ENCODE results near the gene RDH5. TPM values are rescaled to one million over a fixed set of nuclear protein-coding genes. Genes with fewer than 3 reads are reported as not detected.

RDH5 gene
- total RNA-seq, 1 donor from 2014 or later, result 6.0 TPM

DNA sequence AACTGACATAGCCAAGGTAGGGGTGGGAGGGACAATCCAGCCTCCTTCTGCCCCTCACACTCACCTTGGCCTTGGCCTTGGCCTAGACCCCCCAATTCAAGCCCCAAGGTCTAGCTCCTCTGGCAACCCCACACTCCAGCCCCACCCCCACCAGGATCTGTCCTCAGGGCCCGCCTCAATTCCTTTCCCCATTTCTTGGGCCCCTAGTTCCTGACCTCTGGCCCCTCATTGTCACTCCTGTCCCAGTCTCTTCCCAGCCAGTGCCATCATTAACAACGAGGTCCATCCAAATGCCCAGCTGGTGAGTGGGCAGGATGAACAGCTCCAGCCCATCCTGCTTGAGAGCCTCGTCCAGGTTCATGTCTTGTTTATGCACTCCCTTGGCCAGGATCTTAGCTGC is 15.9 kb downstream of the RDH5 start:
- intact Hi-C loops (cut with DNase I), result no loop called here
- Histone ChIP-seq H3K27me3 (no peaks in the 10 kb centered on the region), H3K27ac (no peak overlapping the region), H3K36me3 (no peaks in the 10 kb centered on the region), H3K9me3 (no peaks in the 10 kb centered on the region), H3K4me3 (no peak overlapping the region), H3K4me1 (peaks cover 10% of the 10 kb centered on the region)
- DNase-seq (no peak), ATAC-seq (no peak)
- TF ChIP-seq CTCF (IDR thresholded peaks at IDR 0.05), result no peak

DNA sequence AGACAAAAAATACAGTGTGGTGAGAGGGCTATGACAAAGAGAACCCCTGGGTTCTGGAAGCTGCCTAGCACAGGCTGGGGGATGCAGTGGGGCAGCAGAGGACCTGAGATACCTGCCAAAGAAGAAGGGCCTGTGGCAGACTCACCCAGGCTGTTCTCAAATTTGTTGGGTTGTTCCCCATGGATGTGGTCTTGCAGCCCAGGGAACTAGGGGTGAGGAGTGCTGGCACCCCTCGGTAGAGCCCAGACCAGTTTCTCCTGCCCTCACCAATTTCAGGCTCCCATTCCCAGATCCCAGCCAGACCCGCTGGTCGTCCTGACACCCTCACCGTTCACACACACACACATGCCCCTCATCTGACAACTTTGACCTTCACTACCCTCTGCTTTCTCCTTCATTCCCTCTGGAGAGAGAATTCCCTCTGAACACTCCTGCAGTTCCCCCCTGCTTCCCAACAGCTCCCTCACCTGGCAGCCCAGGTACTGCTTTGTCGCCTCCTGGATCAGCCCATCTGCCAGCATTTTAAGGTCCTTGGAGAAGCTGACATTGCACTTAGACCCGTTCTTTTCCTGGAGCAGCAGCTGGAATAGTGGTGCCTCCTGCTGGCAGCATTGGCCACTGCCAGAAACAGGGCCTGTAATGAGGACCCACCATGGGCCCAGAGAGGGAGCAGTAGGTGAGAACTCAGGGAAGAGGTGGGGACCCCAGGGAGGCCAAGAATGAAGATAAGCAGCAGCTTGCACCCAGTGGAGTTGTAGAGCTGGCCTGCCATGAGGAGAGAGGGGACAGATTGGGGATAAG is 16.8 kb downstream of the RDH5 start:
- H3K27ac ChIP-seq, result no peak overlapping the region
- TF ChIP-seq CTCF (IDR thresholded peaks at IDR 0.05), result peak; percentile 75
- peak; percentile 88 for ATAC-seq
- H3K9me3 ChIP-seq, result no peaks in the 10 kb centered on the region
- no peak overlapping the region for H3K4me3 ChIP-seq
- no peaks in the 10 kb centered on the region for H3K36me3 ChIP-seq
- intact Hi-C loops (cut with DNase I), result no loop called here
- peak; percentile 89 for DNase-seq
- peaks cover 9% of the 10 kb centered on the region for H3K4me1 ChIP-seq
- no peaks in the 10 kb centered on the region for H3K27me3 ChIP-seq

DNA sequence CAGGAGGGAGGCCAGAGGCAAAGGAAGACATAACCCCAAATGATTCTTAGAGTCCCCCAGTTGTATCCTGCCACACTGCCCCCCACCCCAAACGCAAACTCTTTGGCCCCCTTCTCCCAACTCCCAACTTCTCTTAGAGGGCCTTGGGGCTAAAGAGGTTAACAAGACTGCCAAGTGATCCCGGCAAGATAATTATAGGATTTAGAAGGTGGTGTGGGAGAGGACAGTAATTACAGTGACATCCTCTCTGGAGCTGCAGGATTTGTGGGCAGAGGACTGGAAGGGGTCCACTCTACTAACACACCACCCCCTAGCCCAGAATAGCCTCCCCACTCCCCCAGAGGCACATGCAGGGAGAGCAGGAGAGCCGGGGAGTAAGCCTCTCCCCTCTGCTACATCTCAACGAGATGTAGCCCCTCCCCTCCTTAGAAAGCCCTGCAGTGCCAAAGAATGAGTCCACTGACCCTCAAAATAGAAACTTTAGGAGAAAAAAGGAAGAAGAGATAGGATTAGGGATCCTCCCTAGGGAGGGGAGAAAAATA is 17.5 kb downstream of the RDH5 start:
- ATAC-seq (no peak), DNase-seq (no peak)
- H3K27me3 ChIP-seq, result no peaks in the 10 kb centered on the region

GRCh38 chr12:55738123-55739024 is 18.2 kb downstream of the RDH5 start:
- H3K36me3 ChIP-seq, result no peaks in the 10 kb centered on the region
- ATAC-seq, result peak; percentile 78

More for the DNA sequence above, 17.5 kb downstream of the RDH5 start:
- peak overlapping the region; percentile 58 for H3K4me3 ChIP-seq
- H3K4me1 ChIP-seq, result peaks cover 9% of the 10 kb centered on the region
- intact Hi-C loops (cut with DNase I), result no loop called here
- no peaks in the 10 kb centered on the region for H3K36me3 ChIP-seq
- H3K27ac ChIP-seq, result peak overlapping the region; percentile 78
- no peaks in the 10 kb centered on the region for H3K9me3 ChIP-seq
- TF ChIP-seq CTCF (IDR thresholded peaks at IDR 0.05), result no peak

More at GRCh38 chr12:55738123-55739024, 18.2 kb downstream of the RDH5 start:
- Histone ChIP-seq H3K4me3 (peak overlapping the region; percentile 58), H3K9me3 (no peaks in the 10 kb centered on the region), H3K4me1 (peaks cover 9% of the 10 kb centered on the region), H3K27ac (peak overlapping the region; percentile 78), H3K27me3 (no peaks in the 10 kb centered on the region)
- peak; percentile 87 for DNase-seq
- peak; percentile 88 for TF ChIP-seq CTCF (IDR thresholded peaks at IDR 0.05)
- intact Hi-C loops (cut with DNase I), result no loop called here

Measured in upper lobe of right lung (tissue), 1 donor.